Mesenchymal stem cell (in vitro differentiated cells and primary cell): ENCODE results near the gene DHX32.
"Not testable (repeated sequence)": the region's sequence is repeated elsewhere in the genome, so short reads cannot be mapped to it uniquely, and the experiment has no call there.

ENCODE experiments used
- DNase-seq: peaks from one replicate; pipeline ENCODE4 v3.0.0-alpha.2; 2013
- H2AFZ ChIP-seq: one replicate; pipeline ENCODE4 v1.6.1; 2013; ENCODE audit warnings: low read depth, mild to moderate bottlenecking, control low read depth, inconsistent platforms, low read length, moderate library complexity
- H2AK5ac ChIP-seq: 2 replicates; pipeline ENCODE4 v1.6.1; 2013; ENCODE audit warnings: low read length, moderate library complexity, mild to moderate bottlenecking, inconsistent platforms; ENCODE audit not compliant: severe bottlenecking
- H2BK120ac ChIP-seq: one replicate; pipeline ENCODE4 v1.6.1; 2013; ENCODE audit warnings: low read depth, mild to moderate bottlenecking, inconsistent platforms, low read length, moderate library complexity
- H2BK12ac ChIP-seq, 2 experiments: one replicate each; pipeline ENCODE4 v1.6.1; 2013; ENCODE audit warnings: inconsistent platforms in 2 of 2, low read length in 2 of 2, mild to moderate bottlenecking in 2 of 2, moderate library complexity in 2 of 2, control low read depth in 1 of 2
- H2BK15ac ChIP-seq: one replicate; pipeline ENCODE4 v1.6.1; 2013; ENCODE audit warnings: mild to moderate bottlenecking, low read depth, inconsistent platforms; ENCODE audit not compliant: poor library complexity, severe bottlenecking
- H2BK5ac ChIP-seq: 2 replicates; pipeline ENCODE4 v1.6.1; 2013; ENCODE audit warnings: low read depth, mild to moderate bottlenecking, low read length, control low read depth, inconsistent platforms; ENCODE audit not compliant: poor library complexity, severe bottlenecking
- H3K14ac ChIP-seq, 2 experiments: one replicate each; pipeline ENCODE4 v1.6.1; 2013; ENCODE audit warnings: inconsistent platforms in 2 of 2, low read length in 2 of 2, control low read depth in 1 of 2, mild to moderate bottlenecking in 1 of 2, moderate library complexity in 1 of 2
- H3K18ac ChIP-seq, 2 experiments: one replicate each; pipeline ENCODE4 v1.6.1; 2013; ENCODE audit warnings: inconsistent platforms in 2 of 2, low read length in 2 of 2, control low read depth in 1 of 2, low read depth in 1 of 2, mild to moderate bottlenecking in 1 of 2
- H3K23ac ChIP-seq, 2 experiments: one replicate each; pipeline ENCODE4 v1.6.1; 2013; ENCODE audit warnings: inconsistent platforms in 2 of 2, low read length in 2 of 2, mild to moderate bottlenecking in 2 of 2, moderate library complexity in 2 of 2, control low read depth in 1 of 2
- H3K27ac ChIP-seq: 2 replicates; pipeline ENCODE4 v1.5.1; 2013; ENCODE audit warnings: mild to moderate bottlenecking, moderate library complexity, low read length, control low read depth, inconsistent platforms; ENCODE audit not compliant: poor library complexity, severe bottlenecking
- H3K27me3 ChIP-seq, 2 experiments: 2 replicates each; pipeline versions ENCODE4 v1.6.1 to v1.7.0; 2013; ENCODE audit warnings: low read length in 2 of 2, mild to moderate bottlenecking in 2 of 2, moderate library complexity in 2 of 2, control low read depth in 1 of 2, inconsistent platforms in 1 of 2; ENCODE audit not compliant: control insufficient read depth in 1 of 2, insufficient read depth in 1 of 2
- H3K36me3 ChIP-seq, 2 experiments: 2 replicates each; pipeline versions ENCODE4 v1.6.1 to v1.7.0; 2013; ENCODE audit warnings: low read length in 2 of 2, control low read depth in 1 of 2, inconsistent platforms in 1 of 2, low read depth in 1 of 2, mild to moderate bottlenecking in 1 of 2; ENCODE audit not compliant: insufficient read depth in 2 of 2, control insufficient read depth in 1 of 2
- H3K4ac ChIP-seq, 2 experiments: one replicate each; pipeline ENCODE4 v1.6.1; 2013; ENCODE audit warnings: inconsistent platforms in 2 of 2, low read length in 2 of 2, mild to moderate bottlenecking in 2 of 2, moderate library complexity in 2 of 2, control low read depth in 1 of 2, low read depth in 1 of 2
- H3K4me1 ChIP-seq: 2 replicates; pipeline ENCODE4 v1.6.1; 2013; ENCODE audit warnings: low read depth, low read length, control low read depth; ENCODE audit not compliant: control insufficient read depth, insufficient read depth
- H3K4me2 ChIP-seq: 2 replicates; pipeline ENCODE4 v1.6.1; 2013; ENCODE audit warnings: low read length, mild to moderate bottlenecking, inconsistent platforms; ENCODE audit not compliant: poor library complexity, severe bottlenecking
- H3K4me3 ChIP-seq, 2 experiments: 2 replicates each; pipeline versions ENCODE4 v1.5.1 to v1.7.0; 2013; ENCODE audit warnings: low read length in 2 of 2, mild to moderate bottlenecking in 2 of 2, control low read depth in 1 of 2, low read depth in 1 of 2; ENCODE audit not compliant: insufficient read depth in 1 of 2
- H3K79me1 ChIP-seq: replicated peaks from 2 replicates; pipeline ENCODE4 v1.6.1; 2013; ENCODE audit warnings: mild to moderate bottlenecking, control low read depth, low read length, inconsistent platforms; ENCODE audit not compliant: poor library complexity, severe bottlenecking
- H3K9ac ChIP-seq: 2 replicates; pipeline ENCODE4 v1.7.0; 2013; ENCODE audit warnings: mild to moderate bottlenecking, low read length, moderate library complexity
- H3K9me3 ChIP-seq: 2 replicates; pipeline ENCODE4 v1.7.0; 2013; ENCODE audit warnings: mild to moderate bottlenecking, low read length; ENCODE audit not compliant: control insufficient read depth
- H4K8ac ChIP-seq: one replicate; pipeline ENCODE4 v1.6.1; 2013; ENCODE audit warnings: inconsistent platforms, mild to moderate bottlenecking, low read length, moderate library complexity
- H4K91ac ChIP-seq: one replicate; pipeline ENCODE4 v1.6.1; 2013; ENCODE audit warnings: mild to moderate bottlenecking, low read length, inconsistent platforms
- WGBS: methylation state at CpG from one replicate; pipeline ENCODE4 v1.1.7; 2013; ENCODE audit warnings: mixed read lengths; 5-methylcytosine and 5-hydroxymethylcytosine counted together

The DHX32 gene

DNA sequence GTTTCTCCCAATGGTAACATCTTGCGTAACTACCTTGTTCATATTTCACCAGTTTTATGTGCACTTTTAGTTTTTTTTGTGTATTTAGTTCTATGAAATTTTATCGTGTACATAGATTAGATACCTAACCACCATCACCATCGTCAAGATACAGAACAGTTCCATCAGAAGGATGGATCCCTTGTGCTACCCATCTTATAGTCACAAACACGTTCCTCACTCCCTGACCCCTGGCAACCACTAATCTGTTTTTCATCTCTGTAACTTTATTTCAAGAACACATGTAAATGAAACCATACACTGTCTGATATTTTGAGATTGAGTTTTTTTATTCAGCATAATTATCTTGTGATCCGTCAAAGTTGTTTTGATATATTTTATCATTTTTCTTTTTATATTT, 45.2 kb upstream of the DHX32 start:
- Histone ChIP-seq H2AFZ (no peak overlapping the region), H3K79me1 (no peaks in the 10 kb centered on the region), H2AK5ac (no peak overlapping the region), H4K8ac (no peak overlapping the region), H3K4me3 (no peak overlapping the region), H3K4me2 (no peak overlapping the region), H2BK5ac (no peak overlapping the region), H3K27me3 (no peaks in the 10 kb centered on the region), H2BK12ac (no peak overlapping the region), H3K23ac (no peak overlapping the region), H3K9me3 (no peaks in the 10 kb centered on the region), H2BK15ac (no peak overlapping the region), H3K18ac (no peak overlapping the region), H2BK120ac (no peak overlapping the region), H3K14ac (no peak overlapping the region), H3K4me1 (no peaks in the 10 kb centered on the region), H3K36me3 (no peaks in the 10 kb centered on the region), H3K27ac (no peak overlapping the region), H4K91ac (no peak overlapping the region), H3K4ac (no peak overlapping the region), H3K9ac (no peak overlapping the region)
- DNase-seq = no peak
- 59% methylated on average over 3 of the region's 5 CpGs for WGBS

DNA sequence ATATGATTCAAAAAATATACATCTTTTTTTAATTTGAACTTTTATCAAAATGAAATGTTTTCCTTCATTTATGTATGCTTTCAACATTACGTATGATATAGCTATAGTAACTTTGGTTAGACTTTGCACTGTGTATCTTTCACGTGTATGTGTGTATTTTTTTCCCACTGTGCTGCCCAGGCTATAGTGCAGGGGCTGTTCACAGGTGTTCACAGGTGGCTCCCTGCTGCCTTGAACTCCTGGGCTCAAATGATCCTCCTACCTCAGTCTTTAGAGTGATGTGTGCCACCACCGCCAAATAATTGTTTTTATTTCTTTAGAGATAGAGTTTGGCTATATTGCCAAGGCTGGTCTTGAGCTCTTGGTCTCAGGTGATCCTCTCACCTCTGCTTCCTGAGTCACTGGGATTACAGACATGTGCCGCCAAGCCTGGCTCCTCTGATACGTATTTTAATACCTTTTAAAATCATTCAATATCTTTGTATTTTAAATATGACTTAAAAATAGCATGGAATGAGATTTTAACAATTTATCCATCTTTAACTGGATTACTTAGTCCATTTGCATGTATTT, 44.3 kb upstream of the DHX32 start:
- Histone ChIP-seq H3K18ac (no peak overlapping the region), H2BK12ac (no peak overlapping the region), H3K36me3 (no peaks in the 10 kb centered on the region), H2AK5ac (no peak overlapping the region), H2BK120ac (no peak overlapping the region), H3K9ac (no peak overlapping the region), H2BK5ac (no peak overlapping the region), H3K4me3 (no peak overlapping the region), H3K4ac (no peak overlapping the region), H3K79me1 (no peaks in the 10 kb centered on the region), H3K4me1 (no peaks in the 10 kb centered on the region), H3K14ac (no peak overlapping the region), H3K4me2 (no peak overlapping the region), H4K91ac (no peak overlapping the region), H2AFZ (no peak overlapping the region), H4K8ac (no peak overlapping the region), H3K27me3 (no peaks in the 10 kb centered on the region), H2BK15ac (no peak overlapping the region), H3K27ac (no peak overlapping the region), H3K23ac (no peak overlapping the region), H3K9me3 (no peaks in the 10 kb centered on the region)
- WGBS = 76% methylated on average over 2 of the region's 5 CpGs
- no peak for DNase-seq

DNA sequence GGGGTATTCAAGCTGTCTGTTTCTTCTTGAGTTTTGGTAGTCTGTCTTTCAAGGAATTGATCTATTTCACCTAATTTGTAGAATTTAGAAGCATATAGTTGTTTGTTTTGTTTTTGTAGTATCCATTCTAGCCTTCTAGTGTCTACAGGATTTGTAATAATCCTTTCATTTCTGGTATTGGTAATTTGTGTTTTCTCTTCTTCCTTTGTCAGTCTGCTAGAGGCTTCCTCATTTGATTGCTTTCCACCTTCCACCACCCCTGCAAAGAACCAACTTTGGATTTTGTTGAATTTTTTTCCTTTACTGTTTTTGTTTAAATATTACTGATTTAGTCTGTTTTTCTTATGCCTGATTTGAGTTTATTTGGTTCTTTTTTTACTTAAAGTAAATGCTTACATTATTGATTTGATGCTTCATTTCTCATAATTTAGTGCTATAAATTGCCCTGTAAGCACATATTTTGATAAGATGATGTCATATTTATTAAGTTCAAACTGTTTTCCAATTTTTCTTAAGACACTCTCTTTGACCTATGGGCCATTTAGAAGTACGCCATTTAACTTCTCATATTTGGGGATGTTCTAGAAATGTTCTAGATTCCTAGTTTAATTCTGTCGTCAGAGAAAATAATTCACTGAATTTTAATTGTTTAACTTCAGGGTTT, 40.7 kb upstream of the DHX32 start:
- not testable (repeated sequence) for H3K4me2 ChIP-seq, H2BK120ac ChIP-seq, H3K36me3 ChIP-seq, H2BK12ac ChIP-seq, DNase-seq, H3K4me1 ChIP-seq, H3K14ac ChIP-seq, H3K9me3 ChIP-seq, H2AK5ac ChIP-seq, H3K27me3 ChIP-seq, H2AFZ ChIP-seq, H4K8ac ChIP-seq, H4K91ac ChIP-seq, H3K18ac ChIP-seq, H3K4ac ChIP-seq, H3K4me3 ChIP-seq, H3K9ac ChIP-seq, H3K79me1 ChIP-seq, H3K27ac ChIP-seq, H2BK15ac ChIP-seq, H2BK5ac ChIP-seq, H3K23ac ChIP-seq
- no CpG with 5 or more reads among the region's 2 CpGs for WGBS

DNA sequence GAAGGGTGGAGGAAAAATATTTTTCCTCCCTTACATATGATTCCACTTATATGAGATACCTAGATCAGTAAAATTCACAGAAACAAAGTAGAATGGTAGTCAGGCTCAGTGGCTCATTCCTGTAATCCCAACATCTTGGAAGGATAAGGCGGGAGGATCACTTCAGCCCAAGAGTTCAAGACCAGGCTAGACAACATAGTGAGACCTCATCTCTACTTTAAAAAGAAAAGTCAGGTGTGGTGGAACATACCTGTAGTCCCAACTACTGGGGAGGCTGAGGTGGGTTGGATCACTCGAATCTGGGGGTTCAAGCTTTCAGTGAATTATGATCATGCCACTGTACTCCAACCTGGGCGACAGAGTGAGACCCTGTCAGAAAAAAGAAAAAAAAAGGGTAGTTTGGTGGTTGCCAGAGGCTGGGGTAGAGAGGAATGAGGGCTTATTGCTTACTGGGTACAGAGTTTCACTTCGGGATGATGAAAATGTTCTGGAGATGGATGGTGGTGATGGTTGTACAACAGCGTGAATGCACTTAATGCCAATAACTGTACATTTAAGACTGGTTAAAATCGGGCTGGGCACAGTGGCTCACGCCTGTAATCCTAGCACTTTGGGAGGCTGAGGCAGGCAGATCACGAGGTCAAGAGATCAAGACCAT, 36.7 kb upstream of the DHX32 start:
- not testable (repeated sequence) for DNase-seq, H3K4ac ChIP-seq, H2AFZ ChIP-seq, H2BK5ac ChIP-seq, H2BK15ac ChIP-seq, H2BK12ac ChIP-seq, H2BK120ac ChIP-seq, H3K18ac ChIP-seq, H3K14ac ChIP-seq, H4K91ac ChIP-seq, H4K8ac ChIP-seq, H3K79me1 ChIP-seq, H3K36me3 ChIP-seq, H3K27me3 ChIP-seq, H3K9ac ChIP-seq, H3K4me3 ChIP-seq, H3K4me1 ChIP-seq, H3K27ac ChIP-seq, H2AK5ac ChIP-seq, H3K4me2 ChIP-seq, H3K9me3 ChIP-seq, H3K23ac ChIP-seq
- 86% methylated on average over 8 of the region's 8 CpGs for WGBS
